ENCODE data around the gene TIPARP. TPM values are rescaled to one million over a fixed set of nuclear protein-coding genes. Genes with fewer than 3 reads are reported as not detected.

Gene TIPARP
- total RNA-seq, 1 donor from 2014 or later: 13.4 TPM

GRCh38 chr3:156635034-156635433 is 39.4 kb upstream of the TIPARP start:
- no peaks in the 10 kb centered on the region for H3K9me3 Mint-ChIP-seq
- H3K4me1 Mint-ChIP-seq: no peaks in the 10 kb centered on the region
- TF ChIP-seq CTCF (conservative IDR thresholded peaks at IDR 0.05): no peak
- no peak overlapping the region for H3K4me3 Mint-ChIP-seq
- DNase-seq (ENCODE audit: low read depth, low spot score): no peak
- H3K36me3 Mint-ChIP-seq (ENCODE audit: low read depth): no peaks in the 10 kb centered on the region
- H3K27ac Mint-ChIP-seq (ENCODE audit: unreplicated experiment): no peak overlapping the region
- no peaks in the 10 kb centered on the region for H3K27me3 Mint-ChIP-seq (ENCODE audit: low read depth)

GRCh38 chr3:156635973-156636372 is 38.4 kb upstream of the TIPARP start:
- Mint-ChIP-seq H3K27ac (ENCODE audit: unreplicated experiment) (no peak overlapping the region), H3K9me3 (no peaks in the 10 kb centered on the region), H3K4me1 (no peaks in the 10 kb centered on the region), H3K27me3 (ENCODE audit: low read depth) (no peaks in the 10 kb centered on the region), H3K36me3 (ENCODE audit: low read depth) (no peaks in the 10 kb centered on the region), H3K4me3 (no peak overlapping the region)
- no peak for DNase-seq (ENCODE audit: low read depth, low spot score)
- no peak for TF ChIP-seq CTCF (conservative IDR thresholded peaks at IDR 0.05)

- H3K27ac Mint-ChIP-seq (ENCODE audit: unreplicated experiment): no peak overlapping the region
- no peaks in the 10 kb centered on the region for H3K27me3 Mint-ChIP-seq (ENCODE audit: low read depth)
- DNase-seq (ENCODE audit: low read depth, low spot score): no peak
- H3K36me3 Mint-ChIP-seq (ENCODE audit: low read depth): no peaks in the 10 kb centered on the region
- no peak overlapping the region for H3K4me3 Mint-ChIP-seq
- H3K9me3 Mint-ChIP-seq: no peaks in the 10 kb centered on the region
- TF ChIP-seq CTCF (conservative IDR thresholded peaks at IDR 0.05): no peak
- peaks cover 2% of the 10 kb centered on the region for H3K4me1 Mint-ChIP-seq
Measured at GRCh38 chr3:156637480-156638022, 36.8 kb upstream of the TIPARP start.

GRCh38 chr3:156638271-156638670 is 36.1 kb upstream of the TIPARP start:
- Mint-ChIP-seq H3K9me3 (no peaks in the 10 kb centered on the region), H3K27me3 (ENCODE audit: low read depth) (no peaks in the 10 kb centered on the region), H3K36me3 (ENCODE audit: low read depth) (no peaks in the 10 kb centered on the region), H3K27ac (ENCODE audit: unreplicated experiment) (no peak overlapping the region), H3K4me3 (no peak overlapping the region), H3K4me1 (peaks cover 8% of the 10 kb centered on the region)
- DNase-seq (ENCODE audit: low read depth, low spot score): no peak
- TF ChIP-seq CTCF (conservative IDR thresholded peaks at IDR 0.05): no peak

GRCh38 chr3:156639414-156640023 is 34.9 kb upstream of the TIPARP start:
- H3K4me3 Mint-ChIP-seq: no peak overlapping the region
- no peak for DNase-seq (ENCODE audit: low read depth, low spot score)
- no peaks in the 10 kb centered on the region for H3K36me3 Mint-ChIP-seq (ENCODE audit: low read depth)

More at GRCh38 chr3:156639414-156640023, 34.9 kb upstream of the TIPARP start:
- Mint-ChIP-seq H3K9me3 (no peaks in the 10 kb centered on the region), H3K4me1 (peaks cover 17% of the 10 kb centered on the region), H3K27ac (ENCODE audit: unreplicated experiment) (no peak overlapping the region), H3K27me3 (ENCODE audit: low read depth) (no peaks in the 10 kb centered on the region)
- no peak for TF ChIP-seq CTCF (conservative IDR thresholded peaks at IDR 0.05)
